Measurements from ENCODE around the gene FER1L5.

The FER1L5 gene

GRCh38 chr2:96751800-96752199, 109.2 kb downstream of the FER1L5 start:
- no peak for DNase-seq (ENCODE audit: low read depth)

DNA sequence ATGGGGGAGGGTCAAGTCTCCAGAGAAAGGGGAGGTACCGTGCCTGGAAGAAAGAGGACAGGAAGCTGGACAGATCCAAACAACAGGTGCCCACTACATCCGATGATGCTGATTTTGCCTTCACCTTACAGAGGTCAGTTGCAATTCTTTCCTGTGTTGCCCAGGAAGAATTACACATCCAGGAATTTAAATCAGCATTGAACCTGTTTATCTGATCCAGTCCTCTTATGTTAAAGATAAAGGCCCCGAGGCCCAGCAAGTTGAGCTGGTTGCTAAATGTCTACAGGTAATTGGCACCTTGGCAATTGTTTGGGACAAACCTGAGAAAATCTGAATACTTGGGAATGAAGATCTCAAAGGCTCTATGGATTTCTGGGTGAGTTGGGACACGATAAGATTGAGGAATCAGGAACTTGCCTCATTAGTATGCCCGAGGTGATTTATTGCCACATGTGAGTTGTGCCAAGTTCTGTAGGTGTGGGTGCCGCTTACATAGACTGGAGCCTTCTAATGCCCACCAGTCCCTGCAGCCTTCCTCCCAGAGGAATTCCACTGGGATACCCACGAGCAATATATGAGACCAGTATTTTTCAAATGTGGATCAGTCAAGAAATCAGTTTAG, 111.2 kb downstream of the FER1L5 start:
- DNase-seq (ENCODE audit: low read depth) = no peak

DNA sequence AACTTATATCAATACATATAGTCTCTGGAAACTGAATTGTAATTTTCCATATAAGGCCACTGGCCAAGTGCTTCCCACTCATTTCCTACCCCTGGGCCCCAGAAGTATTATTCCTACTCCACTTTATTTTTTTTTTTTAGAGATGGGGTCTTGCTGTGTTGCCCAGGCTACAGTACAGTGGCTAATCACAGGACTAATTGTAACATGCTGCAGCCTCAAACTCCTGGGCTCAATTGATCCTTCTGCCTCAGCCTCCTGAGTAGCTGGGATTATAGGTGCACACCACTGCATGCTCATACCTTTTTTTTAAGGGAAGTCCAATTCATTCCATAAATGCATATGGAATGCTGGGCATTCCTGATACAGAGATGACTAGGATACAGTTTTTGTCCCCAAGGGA, 111.8 kb downstream of the FER1L5 start:
- DNase-seq (ENCODE audit: low read depth) = no peak

Data from activated T-cell treated with anti-CD3 and anti-CD28 coated beads for 48 hours (primary cell).